GM18909 (cell line): Measurements from ENCODE around the gene SDHAF2.

Experiments
- ATAC-seq: cut with Tn5 transposase; IDR thresholded peaks from one replicate; pipeline ENCODE4 v1.9.1; 2021; ENCODE audit warnings: mild to moderate bottlenecking; ENCODE audit not compliant: unreplicated experiment, poor library complexity

Gene SDHAF2

GRCh38 chr11:61494381-61494961 lies 64.5 kb downstream of the SDHAF2 start:
- no peak for ATAC-seq

DNA sequence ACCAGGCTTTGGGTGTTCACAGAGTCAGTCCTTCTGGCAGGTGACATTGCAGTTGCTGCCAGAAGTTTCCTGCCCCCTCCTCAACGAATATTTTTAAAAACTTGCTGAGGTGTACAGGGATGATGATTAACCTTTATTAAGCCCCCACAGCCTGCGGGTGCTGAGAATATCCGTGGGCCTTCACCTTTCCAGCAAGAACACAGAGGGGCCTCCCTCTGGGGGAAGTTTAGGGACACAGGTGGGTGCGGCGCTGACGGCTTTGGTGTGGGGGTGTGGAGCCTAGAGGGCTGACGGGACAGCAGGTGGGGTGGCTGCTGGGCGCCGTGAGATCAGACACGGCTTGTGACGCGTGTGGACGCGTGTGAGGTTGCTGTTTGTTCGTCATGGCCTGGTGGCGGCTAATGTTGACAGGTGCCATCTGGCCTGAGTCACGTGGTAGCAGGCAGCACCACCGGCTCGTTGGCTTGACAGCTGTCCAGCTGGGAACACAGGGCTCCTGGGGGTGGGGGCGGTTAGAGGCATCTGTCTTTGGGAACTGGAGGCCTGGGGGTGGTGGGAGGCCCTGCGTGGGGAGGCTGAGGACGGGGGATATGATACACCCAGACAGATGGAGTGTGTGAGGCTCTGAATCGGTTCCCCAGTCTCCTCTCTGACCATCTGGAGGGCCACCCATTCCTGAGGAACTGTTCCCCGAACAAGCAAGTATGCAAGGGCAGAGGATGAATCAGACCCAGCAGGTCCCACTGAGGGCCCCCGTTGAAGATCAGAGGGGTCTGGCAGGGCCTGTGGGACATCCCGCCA lies 66.1 kb downstream of the SDHAF2 start:
- no peak for ATAC-seq
